ENCODE data around the gene LIPK.

GRCh38 chr10:88769384-88769783, 63.3 kb downstream of the LIPK start:
- TF ChIP-seq EZH2phosphoT487 (IDR thresholded peaks at IDR 0.05; ENCODE audit: low read depth) (no peak), CTCF (IDR thresholded peaks at IDR 0.05; ENCODE audit: low read depth, low read length) (no peak)

All from OCI-LY3 (cell line).